Lower leg skin (tissue), 4 donors: ENCODE measurements around the gene GPR137. TPM values are rescaled to one million over a fixed set of nuclear protein-coding genes. Genes with fewer than 3 reads are reported as not detected.

Experiments
- DNase-seq, 2 donors: peaks; one replicate each; pipeline ENCODE4 v3.0.0-alpha.2; 2019; ENCODE audit warnings: low spot score in 2 of 2
- H3K4me3 ChIP-seq: fragments of 200-600 bp; sonication (generic); 2 replicates; pipeline ENCODE4 v1.5.1; 2017; ENCODE audit warnings: mild to moderate bottlenecking, low read depth; ENCODE audit not compliant: poor library complexity, severe bottlenecking
- CTCF ChIP-seq, 3 donors: fragments of 450-650 bp; IDR thresholded peaks; one replicate each; pipeline ENCODE4 v1.5.1; 2016; ENCODE audit warnings: antibody characterized with exemption in 3 of 3, mild to moderate bottlenecking in 3 of 3, moderate library complexity in 2 of 3
- POLR2A ChIP-seq, 2 donors: fragments of 450-650 bp; IDR thresholded peaks; one replicate each; pipeline ENCODE4 v1.6.1; 2016 to 2017; ENCODE audit warnings: antibody characterized with exemption in 2 of 2, mild to moderate bottlenecking in 1 of 2, moderate library complexity in 1 of 2
- WGBS, 2 donors: methylation state at CpG; one replicate each; pipeline ENCODE4 v1.1.5; 2018; 5-methylcytosine and 5-hydroxymethylcytosine counted together
- intact Hi-C: fragments of 100-400 bp; cut with DNase I; formaldehyde crosslinking; loops from one replicate; pipeline ENCODE4 v1.15.0; 2023; ENCODE audit warnings: low total_unique reads
- total RNA-seq, 4 donors: library from RNA; depleted of rRNA; stranded (reverse); fragments of >200 nt; gene quantifications; one replicate each; pipeline ENCODE4 v1.1.0, GENCODE V29; 2016

GPR137 gene
- total RNA-seq, 4 donors from 2014 or later: 12.2 to 31.6 (median 30.4) TPM

GRCh38 chr11:64304032-64304315 lies 18.3 kb downstream of the GPR137 start:
- H3K4me3 ChIP-seq: no peak overlapping the region
- intact Hi-C loops: loop anchor here (5.0 kb wide), 1 partner anchor 97 kb away; the partner anchor contains the start of gene FERMT3
- no peak for DNase-seq
- TF ChIP-seq CTCF (IDR thresholded peaks at IDR 0.05) (no peak), POLR2A (IDR thresholded peaks at IDR 0.05) (no peak)
- 54 to 62% methylated on average over 5 of the region's 5 CpGs for WGBS, 2 donors

GRCh38 chr11:64304316-64305072 lies 18.8 kb downstream of the GPR137 start:
- WGBS, 2 donors: 0 to 1% methylated on average over 39 to 46 of the region's 46 CpGs
- intact Hi-C loops: loop anchor here (5.0 kb wide), 1 partner anchor 97 kb away; the partner anchor contains the start of gene FERMT3
- peak in 1 of 3 donors; percentile 79 for TF ChIP-seq CTCF (IDR thresholded peaks at IDR 0.05)
- no peak for TF ChIP-seq POLR2A (IDR thresholded peaks at IDR 0.05)
- H3K4me3 ChIP-seq: peak overlapping the region; percentile 25
- peak; percentile 92 to 99 for DNase-seq

- DNase-seq: peak; percentile 99 to 100
- intact Hi-C loops: no loop called here
- H3K4me3 ChIP-seq: peak within 1 kb of the TSS; percentile 72
- TF ChIP-seq POLR2A (IDR thresholded peaks at IDR 0.05): no peak
- no peak for TF ChIP-seq CTCF (IDR thresholded peaks at IDR 0.05)
- 1% methylated on average over 33 of the region's 81 CpGs for WGBS, 2 donors
Measured at GRCh38 chr11:64305075-64305690, 19.5 kb downstream of the GPR137 start, which contains the start of gene ESRRA. Gene ESRRA, plus strand, starts transcription at chr11:64305524. Its CDS starts 1,656 bp downstream, at chr11:64307180.

DNA sequence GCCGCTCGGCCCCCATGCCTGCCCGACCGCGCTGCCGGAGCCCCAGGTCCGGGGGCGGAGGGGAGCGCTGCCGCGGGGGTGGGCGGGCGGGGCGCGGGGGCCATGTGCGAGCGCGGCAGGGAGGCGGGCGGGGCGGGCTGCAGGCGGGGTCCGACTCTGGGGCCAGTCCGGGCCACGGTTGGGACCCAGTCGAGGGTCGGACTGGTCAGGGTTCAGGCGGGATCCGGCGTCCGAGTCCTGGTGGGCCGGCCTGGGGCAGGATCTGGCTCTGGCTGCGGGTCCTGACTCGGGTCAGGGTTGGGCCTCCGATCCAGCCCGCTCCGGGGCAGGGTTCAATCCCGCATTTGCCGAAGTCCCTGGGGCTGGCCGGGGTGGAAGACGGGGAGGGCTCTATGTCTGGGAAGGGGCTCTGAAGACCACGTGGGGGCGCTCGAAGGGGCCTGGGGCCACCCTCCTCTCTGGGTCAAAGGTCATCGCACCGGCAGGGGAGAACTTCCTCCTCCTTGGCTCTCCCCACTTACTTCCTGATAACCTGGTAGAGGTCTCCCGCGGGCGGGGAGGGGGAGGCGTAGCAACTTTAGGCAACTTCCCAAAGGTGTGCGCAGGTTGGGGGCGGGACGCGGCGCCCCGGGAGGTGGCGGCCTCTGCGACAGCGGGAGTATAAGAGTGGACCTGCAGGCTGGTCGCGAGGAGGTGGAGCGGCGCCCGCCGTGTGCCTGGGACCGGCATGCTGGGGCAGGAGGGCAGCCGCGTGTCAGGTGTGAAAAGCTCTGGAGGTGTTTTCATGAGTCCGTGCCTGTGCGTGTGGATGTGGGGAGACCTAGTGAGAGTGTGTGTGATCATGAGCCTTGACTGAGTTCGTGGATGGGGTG lies 20.3 kb downstream of the GPR137 start:
- intact Hi-C loops: no loop called here

GRCh38 chr11:64306563-64306875 lies 20.9 kb downstream of the GPR137 start:
- TF ChIP-seq CTCF (IDR thresholded peaks at IDR 0.05) (no peak), POLR2A (IDR thresholded peaks at IDR 0.05) (no peak)
- 18 to 22% methylated on average over 9 of the region's 9 CpGs for WGBS, 2 donors
- peak overlapping the region; percentile 72 for H3K4me3 ChIP-seq
- intact Hi-C loops: no loop called here
- DNase-seq: no peak

More for the DNA sequence above, 20.3 kb downstream of the GPR137 start:
- 1 to 2% methylated on average over 25 to 46 of the region's 71 CpGs for WGBS, 2 donors
- peak; percentile 65 to 94 for DNase-seq
- peak overlapping the region; percentile 72 for H3K4me3 ChIP-seq
- TF ChIP-seq CTCF (IDR thresholded peaks at IDR 0.05) (no peak), POLR2A (IDR thresholded peaks at IDR 0.05) (no peak)
